T-helper 22 cell (primary cell): ENCODE data around the gene TTLL5.

Experiments
- DNase-seq: peaks from one replicate; pipeline ENCODE4 v3.0.0-alpha.2; 2020; ENCODE audit warnings: low read depth

The TTLL5 gene

GRCh38 chr14:75863221-75863620, 202.2 kb downstream of the TTLL5 start:
- no peak for DNase-seq

- no peak for DNase-seq
Measured at GRCh38 chr14:75864352-75864751, 203.3 kb downstream of the TTLL5 start.

- no peak for DNase-seq
Measured at GRCh38 chr14:75865531-75865930, 204.5 kb downstream of the TTLL5 start.

- DNase-seq: no peak
Measured at GRCh38 chr14:75866970-75867369, 205.9 kb downstream of the TTLL5 start.

- no peak for DNase-seq
Measured at GRCh38 chr14:75871181-75871880, 210.3 kb downstream of the TTLL5 start.

GRCh38 chr14:75875958-75876357, 214.9 kb downstream of the TTLL5 start:
- DNase-seq: no peak

GRCh38 chr14:75876530-75876929, 215.5 kb downstream of the TTLL5 start:
- DNase-seq: no peak

- DNase-seq: no peak
Measured at GRCh38 chr14:75877292-75877691, 216.2 kb downstream of the TTLL5 start.

GRCh38 chr14:75877884-75878283, 216.8 kb downstream of the TTLL5 start:
- no peak for DNase-seq

GRCh38 chr14:75879031-75879430, 218.0 kb downstream of the TTLL5 start:
- DNase-seq: no peak

- DNase-seq: no peak
Measured at GRCh38 chr14:75880512-75880911, 219.5 kb downstream of the TTLL5 start.

- no peak for DNase-seq
Measured at GRCh38 chr14:75881994-75882393, 220.9 kb downstream of the TTLL5 start.

GRCh38 chr14:75884198-75884611, 223.2 kb downstream of the TTLL5 start:
- DNase-seq: no peak

- no peak for DNase-seq
Measured at GRCh38 chr14:75885829-75886228, 224.8 kb downstream of the TTLL5 start.

- DNase-seq: no peak
Measured at GRCh38 chr14:75886636-75887348, 225.7 kb downstream of the TTLL5 start.

GRCh38 chr14:75888945-75889344, 227.9 kb downstream of the TTLL5 start:
- DNase-seq: no peak

GRCh38 chr14:75896341-75896740, 235.3 kb downstream of the TTLL5 start:
- no peak for DNase-seq

- DNase-seq: no peak
Measured at GRCh38 chr14:75904311-75904710, 243.3 kb downstream of the TTLL5 start.

- DNase-seq: no peak
Measured at GRCh38 chr14:75905147-75905904, 244.3 kb downstream of the TTLL5 start.

- no peak for DNase-seq
Measured at GRCh38 chr14:75906228-75906627, 245.2 kb downstream of the TTLL5 start.

- peak; percentile 17 for DNase-seq
Measured at GRCh38 chr14:75906680-75907280, 245.7 kb downstream of the TTLL5 start.

- DNase-seq: no peak
Measured at GRCh38 chr14:75907756-75908359, 246.8 kb downstream of the TTLL5 start.
